Islet precursor cell (in vitro differentiated cells): ENCODE measurements around the gene MARS1.
"Not testable (repeated sequence)": the region's sequence is repeated elsewhere in the genome, so short reads cannot be mapped to it uniquely, and the experiment has no call there.

Source experiments
- DNase-seq: peaks from one replicate; pipeline ENCODE4 v3.0.0-alpha.2; 2018

MARS1 gene

GRCh38 chr12:57473886-57474285 lies 14.0 kb upstream of the MARS1 start:
- no peak for DNase-seq

- DNase-seq = no peak
Observed at GRCh38 chr12:57474430-57474829, 13.4 kb upstream of the MARS1 start.

- DNase-seq = no peak
Observed at GRCh38 chr12:57474862-57475261, 13.0 kb upstream of the MARS1 start.

- peak; percentile 76 for DNase-seq
Observed at GRCh38 chr12:57475271-57476161, 12.4 kb upstream of the MARS1 start.

GRCh38 chr12:57476162-57476992 lies 11.5 kb upstream of the MARS1 start:
- no peak for DNase-seq

GRCh38 chr12:57476993-57477709 lies 10.7 kb upstream of the MARS1 start:
- DNase-seq = no peak

- DNase-seq = no peak
Observed at GRCh38 chr12:57477710-57478681, 9.9 kb upstream of the MARS1 start.

GRCh38 chr12:57479043-57479375 lies 8.9 kb upstream of the MARS1 start:
- DNase-seq = no peak

GRCh38 chr12:57479376-57480115 lies 8.3 kb upstream of the MARS1 start, which contains the start of gene ARHGAP9:
Gene ARHGAP9, minus strand, starts transcription at chr12:57479866. Its CDS starts 460 bp downstream, at chr12:57479406.
- no peak for DNase-seq

- no peak for DNase-seq
Observed at GRCh38 chr12:57481671-57482070, 6.2 kb upstream of the MARS1 start.

GRCh38 chr12:57483466-57483865 lies 4.4 kb upstream of the MARS1 start:
- DNase-seq = peak; percentile 76

- no peak for DNase-seq
Observed at GRCh38 chr12:57485695-57486094, 2.2 kb upstream of the MARS1 start.

GRCh38 chr12:57487055-57487596 lies 742 bp upstream of the MARS1 start:
- DNase-seq = peak; percentile 73

- DNase-seq = no peak
Observed at GRCh38 chr12:57488402-57489156, 711 bp downstream of the MARS1 start.

GRCh38 chr12:57489157-57489641 lies 1.3 kb downstream of the MARS1 start:
- DNase-seq = no peak

GRCh38 chr12:57490126-57490525 lies 2.3 kb downstream of the MARS1 start:
- no peak for DNase-seq

GRCh38 chr12:57491393-57492280 lies 3.8 kb downstream of the MARS1 start:
- DNase-seq = no peak

GRCh38 chr12:57495051-57495701 lies 7.3 kb downstream of the MARS1 start:
- not testable (repeated sequence) for DNase-seq
